GM18517 (cell line): Measurements from ENCODE around the gene ALOX5.

Source experiments
- ATAC-seq: cut with Tn5 transposase; IDR thresholded peaks from one replicate; pipeline ENCODE4 v1.9.1; 2021; ENCODE audit warnings: mild to moderate bottlenecking, moderate library complexity; ENCODE audit not compliant: unreplicated experiment

ALOX5 gene

GRCh38 chr10:45441239-45442190 lies 67.5 kb downstream of the ALOX5 start:
- no peak for ATAC-seq

GRCh38 chr10:45442251-45442650 lies 68.2 kb downstream of the ALOX5 start:
- ATAC-seq, result no peak

- ATAC-seq, result no peak
Measured at GRCh38 chr10:45442662-45443061, 68.6 kb downstream of the ALOX5 start.

GRCh38 chr10:45443101-45444009 lies 69.3 kb downstream of the ALOX5 start:
- no peak for ATAC-seq

- ATAC-seq, result no peak
Measured at GRCh38 chr10:45444022-45444421, 70.0 kb downstream of the ALOX5 start.

- no peak for ATAC-seq
Measured at GRCh38 chr10:45444976-45445898, 71.2 kb downstream of the ALOX5 start.

GRCh38 chr10:45446858-45447257 lies 72.8 kb downstream of the ALOX5 start:
- no peak for ATAC-seq

- ATAC-seq, result no peak
Measured at GRCh38 chr10:45447416-45447815, 73.4 kb downstream of the ALOX5 start.

GRCh38 chr10:45450866-45451265 lies 76.8 kb downstream of the ALOX5 start:
- no peak for ATAC-seq

- no peak for ATAC-seq
Measured at GRCh38 chr10:45451407-45451806, 77.4 kb downstream of the ALOX5 start.

- ATAC-seq, result no peak
Measured at GRCh38 chr10:45452268-45452667, 78.3 kb downstream of the ALOX5 start.

- ATAC-seq, result no peak
Measured at GRCh38 chr10:45452743-45453452, 78.9 kb downstream of the ALOX5 start.

- no peak for ATAC-seq
Measured at GRCh38 chr10:45453639-45454255, 79.7 kb downstream of the ALOX5 start.

GRCh38 chr10:45454262-45454661 lies 80.2 kb downstream of the ALOX5 start:
- no peak for ATAC-seq

- ATAC-seq, result no peak
Measured at GRCh38 chr10:45454859-45455258, 80.8 kb downstream of the ALOX5 start.

- no peak for ATAC-seq
Measured at GRCh38 chr10:45456233-45456632, 82.2 kb downstream of the ALOX5 start.

GRCh38 chr10:45456822-45457221 lies 82.8 kb downstream of the ALOX5 start:
- no peak for ATAC-seq

- no peak for ATAC-seq
Measured at GRCh38 chr10:45457487-45457886, 83.5 kb downstream of the ALOX5 start.

- peak; percentile 37 for ATAC-seq
Measured at GRCh38 chr10:45460235-45460878, 86.3 kb downstream of the ALOX5 start.
